Stimulated activated CD4-positive, alpha-beta T cell treated with anti-CD3 and anti-CD28 coated beads, TNF-alpha, amount 100 ng/mL, for 24 hours (primary cell): ENCODE data around the gene EP400.
"Not testable (repeated sequence)": the region's sequence is repeated elsewhere in the genome, so short reads cannot be mapped to it uniquely, and the experiment has no call there.

Experiments
- DNase-seq, 3 experiments: peaks; one replicate each; pipeline ENCODE4 v3.0.0-alpha.2; 2020; ENCODE audit warnings: low read depth in 3 of 3

The EP400 gene

DNA sequence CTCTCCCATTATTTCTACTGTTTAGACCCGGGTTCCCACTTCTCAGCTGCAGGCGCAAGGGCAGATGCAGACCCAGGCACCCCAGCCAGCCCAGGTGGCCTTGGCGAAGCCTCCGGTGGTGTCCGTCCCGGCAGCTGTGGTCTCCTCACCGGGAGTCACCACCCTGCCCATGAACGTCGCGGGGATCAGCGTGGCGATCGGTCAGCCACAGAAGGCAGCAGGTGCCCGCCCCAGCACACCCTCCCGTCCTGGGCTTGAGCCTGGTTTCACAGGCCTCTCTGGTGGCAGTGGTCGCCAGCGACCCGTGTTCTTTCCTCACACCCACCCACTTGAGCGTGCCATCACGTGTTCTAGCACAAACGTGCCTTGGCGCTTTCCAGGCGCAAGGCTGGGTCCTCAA is 117.0 kb downstream of the EP400 start:
- DNase-seq, result no peak

GRCh38 chr12:132067182-132067581 is 117.4 kb downstream of the EP400 start:
- DNase-seq, result no peak

DNA sequence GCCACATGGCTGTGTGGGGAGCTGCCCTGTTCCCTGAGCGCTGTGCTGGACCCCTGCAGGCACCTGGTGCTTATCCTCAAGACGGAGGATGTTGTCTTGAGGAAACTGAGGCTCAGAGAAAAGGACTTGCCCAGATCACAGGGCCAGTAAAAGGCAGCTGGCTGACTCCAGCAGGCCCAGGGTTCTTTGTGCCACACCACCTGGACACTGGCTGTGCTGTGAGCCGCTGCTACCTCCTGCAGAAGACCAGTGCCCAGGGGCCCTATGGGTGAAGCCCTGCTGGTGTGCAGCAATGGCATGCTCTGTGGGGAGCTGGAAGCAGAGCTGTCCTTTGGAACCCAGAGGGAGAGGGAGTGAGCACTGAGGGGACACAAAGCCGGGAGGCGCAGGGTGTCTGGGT is 118.5 kb downstream of the EP400 start:
- no peak for DNase-seq

DNA sequence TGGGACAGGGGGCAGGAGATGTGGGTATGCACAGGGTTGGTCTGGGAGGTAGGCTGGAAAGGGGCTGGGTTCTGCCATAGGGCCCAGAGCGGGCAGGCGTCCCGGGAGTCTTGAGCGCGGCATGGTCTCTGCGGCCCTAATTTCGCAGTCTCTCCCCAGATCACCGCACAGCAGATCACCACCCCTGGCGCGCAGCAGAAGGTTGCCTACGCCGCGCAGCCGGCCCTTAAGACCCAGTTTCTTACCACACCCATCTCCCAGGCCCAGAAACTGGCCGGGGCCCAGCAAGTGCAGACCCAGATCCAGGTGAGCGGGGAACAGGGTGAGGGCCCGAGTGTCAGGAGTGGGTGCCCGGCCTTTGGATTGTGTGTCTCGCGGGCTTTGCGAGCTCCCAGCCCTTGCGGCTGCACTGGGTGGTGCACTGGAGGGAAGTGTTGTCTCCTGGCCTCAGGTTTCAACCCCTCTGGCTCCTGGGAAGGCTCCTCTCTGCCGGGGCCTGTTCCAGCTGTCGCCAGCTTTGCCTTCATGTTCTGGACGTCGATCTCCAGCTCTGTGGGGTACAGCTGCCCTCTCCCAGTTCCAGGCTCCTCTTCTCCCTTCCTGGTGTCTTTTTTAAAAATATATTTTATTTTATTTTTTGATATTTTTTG is 119.7 kb downstream of the EP400 start:
- DNase-seq, result no peak

DNA sequence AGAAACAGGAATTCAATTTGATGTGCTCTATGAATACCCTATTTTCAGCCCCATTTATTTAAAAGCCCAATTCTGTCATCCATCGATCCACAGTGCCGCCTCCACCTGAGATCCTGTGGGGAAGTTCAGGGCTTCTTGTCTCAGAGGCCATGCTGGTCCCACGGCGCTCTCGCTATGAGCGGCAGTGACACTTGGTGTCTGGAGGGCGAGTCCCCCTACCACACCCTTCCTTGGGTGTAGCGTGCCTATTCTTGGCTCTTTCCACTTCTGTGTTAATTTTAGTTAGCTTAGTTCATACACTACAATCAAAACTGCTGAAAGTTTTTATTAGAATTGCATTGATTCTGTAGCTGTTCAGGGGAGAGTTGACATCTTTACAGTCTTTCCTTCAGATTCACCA is 120.6 kb downstream of the EP400 start:
- no peak for DNase-seq

DNA sequence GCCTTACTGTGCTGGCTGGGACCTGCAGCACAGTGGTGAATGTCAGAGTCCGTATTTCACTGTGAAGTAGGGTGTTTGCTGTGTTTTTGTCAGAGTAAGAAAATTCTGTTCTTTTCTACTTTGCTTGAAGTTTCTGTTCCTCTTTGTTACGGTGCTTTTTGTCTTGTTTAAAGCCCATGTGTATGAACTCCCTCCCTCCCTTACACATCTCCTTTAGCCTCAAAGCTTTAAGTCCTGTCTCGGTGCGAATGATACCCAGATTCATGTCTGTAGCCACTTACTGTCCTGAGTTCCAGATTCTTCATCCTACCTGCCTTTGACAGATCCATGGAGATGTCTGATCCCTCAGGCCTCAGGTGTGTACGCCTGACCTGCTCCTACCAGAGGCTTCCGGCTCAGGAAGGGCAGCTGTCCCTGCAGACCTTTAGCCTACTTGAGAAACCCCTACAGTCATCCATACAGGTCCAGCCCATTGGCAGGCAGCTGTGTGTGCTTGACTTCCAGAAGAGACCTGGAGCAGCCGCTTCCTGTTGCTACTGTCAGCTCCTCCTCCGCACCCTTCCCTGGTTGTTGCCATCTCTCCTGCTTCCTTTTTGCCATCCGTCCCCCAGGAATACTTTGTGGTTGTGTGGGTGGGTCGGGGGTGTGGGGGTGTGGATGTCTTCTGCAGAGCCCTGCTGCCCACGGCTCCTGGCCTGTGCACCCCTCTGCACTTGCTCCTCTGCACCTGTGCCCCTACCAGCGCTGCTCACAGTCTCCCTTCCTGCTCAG is 121.5 kb downstream of the EP400 start:
- no peak for DNase-seq

GRCh38 chr12:132071830-132072384 is 122.2 kb downstream of the EP400 start:
- no peak for DNase-seq

DNA sequence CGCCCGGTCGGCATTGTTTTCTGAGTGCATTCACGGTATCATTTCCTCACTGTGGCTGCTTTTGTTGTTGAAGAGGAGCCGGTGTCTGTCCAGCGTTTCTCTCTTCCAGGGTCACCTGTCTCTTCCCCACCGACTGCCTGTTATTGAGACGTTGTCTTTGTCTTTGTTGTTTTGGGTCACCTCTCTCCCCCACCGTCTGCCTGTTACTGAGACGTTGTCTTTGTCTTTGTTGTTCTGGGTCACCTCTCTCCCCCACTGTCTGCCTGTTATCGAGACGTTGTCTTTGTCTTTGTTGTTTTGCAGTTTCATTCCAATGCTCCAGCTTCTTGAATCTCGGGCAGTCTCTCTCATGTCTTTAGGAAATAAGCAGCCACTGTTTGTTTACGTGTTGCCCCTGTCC is 124.5 kb downstream of the EP400 start:
- no peak for DNase-seq

GRCh38 chr12:132075026-132075713 is 125.4 kb downstream of the EP400 start:
- no peak for DNase-seq

DNA sequence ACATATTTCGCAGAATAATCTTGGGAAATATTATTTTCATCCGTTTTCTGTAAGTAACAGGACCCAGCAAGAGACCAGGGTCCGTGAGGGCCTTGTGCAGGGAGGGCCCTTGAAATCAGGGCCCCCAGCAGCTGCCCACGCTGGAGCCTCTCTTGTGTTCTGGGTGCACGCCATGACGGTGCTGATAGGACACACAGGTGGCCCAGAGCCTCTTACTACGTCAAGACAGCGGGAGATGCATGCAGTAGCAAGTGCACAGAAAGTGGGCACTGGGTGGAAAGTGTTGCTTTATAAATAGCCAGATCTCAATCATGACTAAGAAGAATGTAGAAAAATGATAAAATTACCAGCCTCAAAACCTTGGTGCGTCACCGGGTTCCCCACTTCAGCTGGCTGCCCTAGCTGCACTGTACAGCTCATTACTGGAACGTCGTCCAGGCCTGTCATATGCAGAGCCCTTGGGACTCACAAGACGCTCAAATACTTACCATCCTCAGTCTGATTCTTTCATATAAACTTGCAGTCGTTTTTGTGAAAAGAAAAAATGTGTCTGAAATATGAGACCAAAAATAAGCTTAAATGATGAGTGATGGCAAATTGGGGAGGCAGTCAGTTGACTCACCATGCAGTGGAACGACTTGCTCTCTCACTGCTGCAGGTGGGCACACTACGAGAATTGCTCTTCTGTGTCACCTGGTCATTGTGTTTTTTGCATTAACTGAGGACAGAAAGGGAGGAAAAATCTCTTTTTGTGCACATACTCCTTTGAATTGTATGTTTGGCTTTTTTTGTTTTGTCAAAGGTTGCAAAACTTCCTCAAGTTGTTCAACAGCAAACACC is 126.2 kb downstream of the EP400 start:
- no peak for DNase-seq

GRCh38 chr12:132076711-132077110 is 127.0 kb downstream of the EP400 start:
- DNase-seq, result no peak

DNA sequence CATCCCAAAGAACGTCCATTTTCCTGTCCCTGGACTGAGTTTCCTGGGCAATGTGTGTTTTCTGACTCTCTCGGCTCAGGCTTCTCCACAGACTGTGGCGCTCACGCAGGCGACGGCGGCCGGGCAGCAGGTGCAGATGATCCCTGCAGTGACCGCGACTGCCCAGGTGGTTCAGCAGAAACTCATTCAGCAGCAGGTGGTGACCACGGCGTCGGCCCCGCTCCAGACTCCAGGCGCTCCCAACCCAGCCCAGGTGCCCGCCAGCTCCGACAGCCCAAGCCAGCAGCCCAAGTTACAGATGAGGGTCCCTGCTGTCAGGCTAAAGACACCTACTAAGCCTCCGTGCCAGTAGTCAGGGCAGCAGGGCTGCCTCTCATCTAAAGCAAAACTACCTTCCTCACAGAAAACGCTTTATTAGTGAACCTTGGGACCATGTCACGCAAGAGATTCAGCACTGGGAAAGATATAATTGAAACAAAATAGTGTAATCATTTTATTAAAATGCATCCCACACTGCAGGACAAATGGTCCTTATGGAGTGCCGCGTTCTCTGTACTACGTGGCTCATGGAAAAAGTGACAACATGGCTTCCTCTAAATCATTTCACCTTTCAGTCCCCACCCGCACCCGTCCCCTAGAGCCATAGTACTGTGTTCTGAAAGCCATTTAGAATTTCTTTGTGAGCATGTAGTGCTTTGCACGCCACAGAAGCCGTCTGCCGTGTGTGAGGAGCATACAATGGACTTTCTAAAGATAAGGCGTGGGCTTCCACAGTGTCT is 127.8 kb downstream of the EP400 start:
- DNase-seq, result no peak

GRCh38 chr12:132078190-132078589 is 128.4 kb downstream of the EP400 start:
- DNase-seq, result no peak

- no peak for DNase-seq
Observed at GRCh38 chr12:132079200-132079599, 129.5 kb downstream of the EP400 start.

GRCh38 chr12:132079695-132080094 is 130.0 kb downstream of the EP400 start:
- DNase-seq, result no peak

DNA sequence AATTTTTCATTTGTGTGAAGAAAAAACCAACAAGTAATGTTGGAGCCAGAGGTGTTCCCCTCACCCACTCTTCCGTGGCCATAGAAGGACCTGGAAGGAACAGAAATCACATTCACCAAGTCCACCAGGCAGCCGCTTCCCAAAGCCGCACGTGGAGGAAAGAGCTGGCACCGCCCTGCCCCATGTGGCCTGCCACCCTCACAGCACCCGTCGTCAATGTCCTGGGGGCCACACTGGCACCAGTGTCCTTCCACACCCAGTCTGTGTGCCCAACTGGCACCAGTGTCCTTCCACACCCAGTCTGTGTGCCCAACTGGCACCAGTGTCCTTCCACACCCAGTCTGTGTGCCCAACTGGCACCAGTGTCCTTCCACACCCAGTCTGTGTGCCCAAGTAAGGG is 130.8 kb downstream of the EP400 start:
- not testable (repeated sequence) for DNase-seq

- DNase-seq, result no peak
Observed at GRCh38 chr12:132081423-132081822, 131.7 kb downstream of the EP400 start.

DNA sequence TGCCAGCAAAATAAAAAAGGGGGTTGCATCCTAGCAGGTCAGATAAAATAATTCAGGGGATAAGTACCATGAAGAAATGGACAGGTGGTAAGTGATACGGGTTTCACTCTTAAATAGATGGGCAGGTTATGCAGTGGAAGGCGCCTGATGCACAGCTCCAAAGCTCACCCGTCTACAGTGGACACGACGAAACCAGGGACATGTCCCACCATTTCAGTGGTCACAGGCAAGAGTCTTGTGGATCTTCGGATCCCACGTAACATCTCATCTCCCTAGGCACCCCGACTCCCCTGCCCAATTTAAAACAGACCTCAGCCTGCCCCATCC is 133.8 kb downstream of the EP400 start:
- no peak for DNase-seq

DNA sequence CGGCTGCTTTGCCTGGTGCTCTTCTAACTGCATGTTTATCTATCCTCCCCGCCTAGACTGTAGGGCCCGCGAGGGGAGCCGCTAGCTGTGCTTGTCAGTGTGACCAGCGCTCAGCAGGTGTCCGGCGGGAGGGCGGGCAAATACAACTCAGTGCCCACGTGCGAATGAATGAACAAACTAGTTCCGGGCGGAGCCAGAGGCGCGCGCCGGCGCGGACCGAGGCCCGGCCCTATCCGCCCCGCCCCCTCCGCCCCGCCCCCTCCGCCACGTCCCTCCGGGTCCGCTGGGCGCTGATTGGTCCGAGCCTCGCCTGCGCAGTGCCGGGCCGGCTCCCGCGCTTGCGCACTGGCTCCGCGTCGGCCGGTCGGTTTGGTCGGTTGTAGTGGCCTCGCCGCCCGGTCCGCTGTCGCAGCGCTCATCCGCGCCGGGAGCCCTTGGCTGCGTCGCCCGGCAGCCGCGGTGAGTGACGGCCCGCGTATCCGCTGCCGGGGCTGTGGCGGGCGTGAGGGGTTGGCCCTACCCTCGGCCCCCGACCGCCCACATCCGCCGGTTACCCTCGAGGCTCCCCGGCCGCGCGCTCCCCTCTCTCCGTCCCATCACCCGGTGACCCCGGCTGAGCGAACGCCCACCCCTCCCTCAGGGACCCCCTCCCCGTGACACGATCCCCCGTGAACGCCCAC is 134.3 kb downstream of the EP400 start:
- DNase-seq, result peak; percentile 78 to 88 (median 81)

GRCh38 chr12:132084621-132085290 is 135.0 kb downstream of the EP400 start:
- peak in 2 of 3 experiments; percentile 22 to 55 for DNase-seq
